SK-N-MC (cell line): ENCODE data around the gene SLC16A3.

Experiments used
- EZH2 ChIP-seq: fragments of 200-600 bp; sonication (generic); IDR thresholded peaks from one replicate; pipeline ENCODE4 v1.6.1; 2017; ENCODE audit warnings: antibody characterized with exemption
- FOXP2 ChIP-seq: optimal IDR thresholded peaks from 2 replicates; pipeline ENCODE3; 2011; ENCODE audit warnings: mild to moderate bottlenecking, moderate library complexity; ENCODE audit not compliant: insufficient read depth; ENCODE audit errors: extremely low read length, control extremely low read depth
- POLR2AphosphoS5 ChIP-seq: IDR thresholded peaks from 2 replicates; pipeline ENCODE4 v1.6.1; 2012; ENCODE audit warnings: mild to moderate bottlenecking, low read depth, low read length, borderline replicate concordance

DNA sequence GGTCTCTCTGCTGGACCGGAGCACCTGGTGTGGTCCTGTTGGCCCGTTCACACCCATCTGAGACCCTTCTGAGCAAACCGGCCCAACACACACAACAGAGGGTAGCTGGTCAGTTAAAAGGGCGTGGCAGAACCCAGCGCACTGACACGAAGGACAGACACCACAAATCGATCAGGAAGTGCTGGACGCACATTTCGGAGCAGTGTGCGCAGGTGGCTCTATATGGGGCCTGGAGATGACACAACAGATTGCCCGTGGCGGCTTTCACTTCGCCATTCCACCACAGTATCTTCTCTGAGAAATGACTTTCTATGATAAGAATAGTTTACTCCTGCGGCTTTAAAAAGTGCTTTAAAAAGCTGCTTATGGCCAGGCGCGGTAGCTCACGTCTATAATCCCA lies 28.7 kb upstream of the SLC16A3 start:
- no peak for TF ChIP-seq POLR2AphosphoS5
- TF ChIP-seq EZH2, result no peak
- no peak for TF ChIP-seq FOXP2
